ENCODE measurements around the gene WFIKKN1. TPM values are rescaled to one million over a fixed set of nuclear protein-coding genes. Genes with fewer than 3 reads are reported as not detected.
A peak's percentile ranks its signal among the peaks of the same experiment; 100 is the strongest.

Gene WFIKKN1
- polyA plus RNA-seq, 1 experiment, result not detected

GRCh38 chr16:638836-639235, 8.1 kb downstream of the WFIKKN1 start:
- H3K27ac ChIP-seq (ENCODE audit: low read depth, low read length), result no peak overlapping the region
- TF ChIP-seq CTCF (IDR thresholded peaks at IDR 0.05; ENCODE audit: low read depth, low read length), result no peak
- H3K9me3 ChIP-seq (ENCODE audit: control insufficient read depth, insufficient read depth, low read length), result no peaks in the 10 kb centered on the region; the same call in 1 of the 2 replicates
- no peaks in the 10 kb centered on the region for H3K27me3 ChIP-seq (ENCODE audit: control insufficient read depth, insufficient read depth, low read length)
- CTCF ChIA-PET, result no interaction called here
- POLR2A ChIA-PET, result no interaction called here
- H3K4me3 ChIP-seq (ENCODE audit: low read depth, low read length), result no peak overlapping the region
- DNase-seq (ENCODE audit: low read depth, low spot score), result no peak

GRCh38 chr16:640614-641013, 9.8 kb downstream of the WFIKKN1 start:
- ChIA-PET CTCF (interaction anchor here (0.7 kb wide), 1 partner anchor 225 kb away, joined by 5 read pairs; no protein-coding TSS in a partner anchor), POLR2A (no interaction called here)
- DNase-seq (ENCODE audit: low read depth, low spot score), result no peak
- Histone ChIP-seq H3K27me3 (ENCODE audit: control insufficient read depth, insufficient read depth, low read length) (no peaks in the 10 kb centered on the region), H3K4me3 (ENCODE audit: low read depth, low read length) (peak overlapping the region; percentile 80), H3K9me3 (ENCODE audit: control insufficient read depth, insufficient read depth, low read length) (no peaks in the 10 kb centered on the region; the same call in 1 of the 2 replicates), H3K27ac (ENCODE audit: low read depth, low read length) (no peak overlapping the region)
- no peak for TF ChIP-seq CTCF (IDR thresholded peaks at IDR 0.05; ENCODE audit: low read depth, low read length)

- peak; percentile 41 for DNase-seq (ENCODE audit: low read depth, low spot score)
- H3K9me3 ChIP-seq (ENCODE audit: control insufficient read depth, insufficient read depth, low read length), result no peaks in the 10 kb centered on the region; the same call in 1 of the 2 replicates
- peak within 1 kb of the TSS; percentile 80 for H3K4me3 ChIP-seq (ENCODE audit: low read depth, low read length)
- H3K27me3 ChIP-seq (ENCODE audit: control insufficient read depth, insufficient read depth, low read length), result no peaks in the 10 kb centered on the region
- no peak for TF ChIP-seq CTCF (IDR thresholded peaks at IDR 0.05; ENCODE audit: low read depth, low read length)
- ChIA-PET POLR2A (no interaction called here), CTCF (no interaction called here)
- H3K27ac ChIP-seq (ENCODE audit: low read depth, low read length), result no peak within 1 kb of the TSS
These were observed 10.8 kb downstream of the WFIKKN1 start, which contains the start of gene MCRIP2 for GRCh38 chr16:641326-642188. Gene MCRIP2, plus strand, starts transcription at chr16:641828. Its CDS starts 164 bp downstream, at chr16:641992.

GRCh38 chr16:642189-643049, 11.6 kb downstream of the WFIKKN1 start:
- ChIA-PET CTCF (no interaction called here), POLR2A (no interaction called here)
- no peak for TF ChIP-seq CTCF (IDR thresholded peaks at IDR 0.05; ENCODE audit: low read depth, low read length)
- H3K27me3 ChIP-seq (ENCODE audit: control insufficient read depth, insufficient read depth, low read length), result no peaks in the 10 kb centered on the region
- H3K4me3 ChIP-seq (ENCODE audit: low read depth, low read length), result peak overlapping the region; percentile 80
- no peaks in the 10 kb centered on the region; the same call in 1 of the 2 replicates for H3K9me3 ChIP-seq (ENCODE audit: control insufficient read depth, insufficient read depth, low read length)
- no peak for DNase-seq (ENCODE audit: low read depth, low spot score)
- no peak overlapping the region for H3K27ac ChIP-seq (ENCODE audit: low read depth, low read length)
